ENCODE measurements around the gene PLCD3.

DNA sequence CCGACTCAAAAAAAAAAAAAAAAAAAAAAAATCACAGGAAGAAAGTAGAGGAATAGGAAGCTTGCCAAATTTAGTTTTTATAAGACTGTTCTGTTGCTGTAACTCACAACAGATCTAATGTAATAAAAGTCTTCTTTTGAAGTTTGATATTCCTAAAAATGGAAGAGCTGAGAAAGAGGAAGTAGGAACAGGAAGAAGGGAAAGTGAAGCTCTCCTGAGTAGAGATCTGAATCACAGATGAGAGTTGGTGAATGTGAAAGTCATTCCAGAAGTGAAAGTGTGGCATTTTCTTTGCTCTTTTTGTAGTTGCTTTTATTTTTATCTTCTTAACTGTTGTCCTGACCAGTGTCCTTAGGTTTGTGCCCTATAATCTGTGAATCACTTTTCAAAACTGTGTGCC is 69.1 kb downstream of the PLCD3 start:
- TF ChIP-seq, protein P1, sequence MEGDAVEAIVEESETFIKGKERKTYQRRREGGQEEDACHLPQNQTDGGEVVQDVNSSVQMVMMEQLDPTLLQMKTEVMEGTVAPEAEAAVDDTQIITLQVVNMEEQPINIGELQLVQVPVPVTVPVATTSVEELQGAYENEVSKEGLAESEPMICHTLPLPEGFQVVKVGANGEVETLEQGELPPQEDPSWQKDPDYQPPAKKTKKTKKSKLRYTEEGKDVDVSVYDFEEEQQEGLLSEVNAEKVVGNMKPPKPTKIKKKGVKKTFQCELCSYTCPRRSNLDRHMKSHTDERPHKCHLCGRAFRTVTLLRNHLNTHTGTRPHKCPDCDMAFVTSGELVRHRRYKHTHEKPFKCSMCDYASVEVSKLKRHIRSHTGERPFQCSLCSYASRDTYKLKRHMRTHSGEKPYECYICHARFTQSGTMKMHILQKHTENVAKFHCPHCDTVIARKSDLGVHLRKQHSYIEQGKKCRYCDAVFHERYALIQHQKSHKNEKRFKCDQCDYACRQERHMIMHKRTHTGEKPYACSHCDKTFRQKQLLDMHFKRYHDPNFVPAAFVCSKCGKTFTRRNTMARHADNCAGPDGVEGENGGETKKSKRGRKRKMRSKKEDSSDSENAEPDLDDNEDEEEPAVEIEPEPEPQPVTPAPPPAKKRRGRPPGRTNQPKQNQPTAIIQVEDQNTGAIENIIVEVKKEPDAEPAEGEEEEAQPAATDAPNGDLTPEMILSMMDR (conservative IDR thresholded peaks at IDR 0.05; ENCODE audit: low read length) = no peak
- TF ChIP-seq EZH2phosphoT487 (IDR thresholded peaks at IDR 0.05; ENCODE audit: borderline replicate concordance, low read depth, low read length) = no peak
